Small intestine (tissue), 7 donors: ENCODE data around the gene USP36. TPM values are rescaled to one million over a fixed set of nuclear protein-coding genes. Genes with fewer than 3 reads are reported as not detected.
"Not testable (repeated sequence)": the region's sequence is repeated elsewhere in the genome, so short reads cannot be mapped to it uniquely, and the experiment has no call there.

Experiments used
- DNase-seq, 2 donors: peaks; one replicate each; pipeline versions ENCODE4 v3.0.0 to v3.0.0-alpha.2; 2013
- FAIRE-seq: peaks from 2 replicates; lab custom pipeline; 2012; peaks lifted over from hg19 to GRCh38; lab: Jason Lieb, UNC
- H3K27ac ChIP-seq, 3 donors: one replicate each; pipeline ENCODE4 v1.5.1; 2013; ENCODE audit warnings: low read length in 2 of 3, mild to moderate bottlenecking in 2 of 3, control low read depth in 1 of 3, inconsistent platforms in 1 of 3, low read depth in 1 of 3, moderate library complexity in 1 of 3
- H3K27me3 ChIP-seq, 3 donors: one replicate each; pipeline ENCODE4 v1.6.1; 2013; ENCODE audit warnings: low read length in 3 of 3, inconsistent platforms in 1 of 3; ENCODE audit not compliant: control insufficient read depth in 3 of 3, insufficient read depth in 3 of 3
- H3K36me3 ChIP-seq, 3 donors: one replicate each; pipeline ENCODE4 v1.6.1; 2013; ENCODE audit warnings: low read length in 3 of 3, inconsistent platforms in 1 of 3, low read depth in 1 of 3, mild to moderate bottlenecking in 1 of 3, moderate library complexity in 1 of 3; ENCODE audit not compliant: control insufficient read depth in 3 of 3, insufficient read depth in 2 of 3
- H3K4me1 ChIP-seq, 3 donors: one replicate each; pipeline ENCODE4 v1.6.1; 2013; ENCODE audit warnings: low read length in 2 of 3, inconsistent platforms in 1 of 3, low read depth in 1 of 3, mild to moderate bottlenecking in 1 of 3, moderate library complexity in 1 of 3; ENCODE audit not compliant: control insufficient read depth in 3 of 3, insufficient read depth in 2 of 3
- H3K4me3 ChIP-seq, 3 donors: one replicate each; pipeline ENCODE4 v1.5.1; 2013; ENCODE audit warnings: low read length in 3 of 3, control low read depth in 1 of 3, inconsistent platforms in 1 of 3, low read depth in 1 of 3, mild to moderate bottlenecking in 1 of 3, moderate library complexity in 1 of 3
- H3K9me3 ChIP-seq, 2 donors: one replicate each; pipeline ENCODE4 v1.6.1; 2013; ENCODE audit warnings: low read depth in 1 of 2, low read length in 1 of 2; ENCODE audit not compliant: control insufficient read depth in 2 of 2, insufficient read depth in 1 of 2
- WGBS, 3 donors: extraction: QIAGEN DNeasy Blood & Tissue Kit; methylation state at CpG; one replicate each; pipeline ENCODE4 v1.1.7; 2013; 5-methylcytosine and 5-hydroxymethylcytosine counted together
- polyA plus RNA-seq, 4 donors: library from polyadenylated mRNA; stranded (reverse) in 3 of 4; unstranded in 1 of 4; fragments of 200-250 nt in 3 of 4; fragments of 120-200 nt in 1 of 4; gene quantifications; one replicate each; pipeline versions ENCODE4 v1.2.1 to v1.2.3, GENCODE V29; 2013
- donor health status: healthy with polysubstance abuse.
- donor health status: control.
- donor health status: control.
- donor health status: Bipolar disorder and iron deficiency.
- donor health status: healthy.

The USP36 gene
- polyA plus RNA-seq, 4 donors = 8.1 to 47.0 (median 19.1) TPM

GRCh38 chr17:78876954-78877517, 36.4 kb upstream of the USP36 start:
- peak in 1 of 2 donors; percentile 51 for DNase-seq
- not testable (repeated sequence) for FAIRE-seq, H3K27me3 ChIP-seq, H3K4me3 ChIP-seq, H3K4me1 ChIP-seq, H3K9me3 ChIP-seq, H3K27ac ChIP-seq
- 22 to 75% (median 34%) methylated on average over 8 of the region's 8 CpGs for WGBS, 3 donors
- H3K36me3 ChIP-seq = peaks cover 0 to 33% (median 0%) of the 10 kb centered on the region in 3 donors

- Histone ChIP-seq H3K27me3 (no peaks in the 10 kb centered on the region), H3K27ac (no peak overlapping the region), H3K4me1 (peaks cover 0 to 8% (median 0%) of the 10 kb centered on the region in 3 donors), H3K4me3 (no peak overlapping the region), H3K9me3 (no peaks in the 10 kb centered on the region), H3K36me3 (peaks cover 0 to 34% (median 0%) of the 10 kb centered on the region in 3 donors)
- no peak for DNase-seq
- no peak for FAIRE-seq
- WGBS, 3 donors = 77 to 85% (median 82%) methylated on average over 7 of the region's 7 CpGs
Observed at GRCh38 chr17:78876094-78876597, 35.5 kb upstream of the USP36 start.

GRCh38 chr17:78875363-78876093, 34.9 kb upstream of the USP36 start:
- no peaks in the 10 kb centered on the region for H3K9me3 ChIP-seq
- peaks cover 0 to 8% (median 0%) of the 10 kb centered on the region in 3 donors for H3K4me1 ChIP-seq
- no peak overlapping the region for H3K4me3 ChIP-seq
- WGBS, 3 donors = 71 to 78% (median 73%) methylated on average over 9 of the region's 9 CpGs
- DNase-seq (no peak), FAIRE-seq (no peak)
- H3K27ac ChIP-seq = peak overlapping the region in 1 of 3 donors; percentile 34
- H3K36me3 ChIP-seq = peaks cover 0 to 39% (median 0%) of the 10 kb centered on the region in 3 donors
- no peaks in the 10 kb centered on the region for H3K27me3 ChIP-seq

GRCh38 chr17:78873519-78874340, 33.1 kb upstream of the USP36 start:
- 64 to 70% (median 65%) methylated on average over 21 of the region's 21 CpGs for WGBS, 3 donors
- H3K4me1 ChIP-seq = peaks cover 0 to under 1% (median 0%) of the 10 kb centered on the region in 3 donors
- H3K36me3 ChIP-seq = peaks cover 0 to 44% (median 0%) of the 10 kb centered on the region in 3 donors
- FAIRE-seq = no peak
- no peak overlapping the region for H3K27ac ChIP-seq
- H3K27me3 ChIP-seq = no peaks in the 10 kb centered on the region
- H3K9me3 ChIP-seq = no peaks in the 10 kb centered on the region
- DNase-seq = no peak
- H3K4me3 ChIP-seq = no peak overlapping the region

- peaks cover 0 to 45% (median 0%) of the 10 kb centered on the region in 3 donors for H3K36me3 ChIP-seq
- no peak for DNase-seq
- FAIRE-seq = no peak
- no peaks in the 10 kb centered on the region for H3K9me3 ChIP-seq
- H3K27ac ChIP-seq = no peak overlapping the region
- H3K27me3 ChIP-seq = no peaks in the 10 kb centered on the region
- no peak overlapping the region for H3K4me3 ChIP-seq
- 81 to 95% (median 87%) methylated on average over 6 of the region's 6 CpGs for whole genome bisulfite sequencing, 3 donors
- no peaks in the 10 kb centered on the region for H3K4me1 ChIP-seq
Observed at GRCh38 chr17:78872486-78872885, 31.9 kb upstream of the USP36 start.

GRCh38 chr17:78870621-78871020, 30.0 kb upstream of the USP36 start:
- Histone ChIP-seq H3K4me3 (no peak overlapping the region), H3K27ac (no peak overlapping the region), H3K27me3 (no peaks in the 10 kb centered on the region), H3K4me1 (peaks cover 0 to 4% (median 0%) of the 10 kb centered on the region in 3 donors), H3K36me3 (peaks cover 0 to 45% (median 0%) of the 10 kb centered on the region in 3 donors), H3K9me3 (no peaks in the 10 kb centered on the region)
- 84 to 86% (median 85%) methylated on average over 15 of the region's 15 CpGs for WGBS, 3 donors
- DNase-seq (no peak), FAIRE-seq (no peak)

GRCh38 chr17:78868391-78868790, 27.8 kb upstream of the USP36 start:
- H3K27ac ChIP-seq = no peak overlapping the region
- FAIRE-seq = no peak
- WGBS, 3 donors = 66 to 84% (median 70%) methylated on average over 7 of the region's 7 CpGs

GRCh38 chr17:78867046-78867445, 26.4 kb upstream of the USP36 start:
- not testable (repeated sequence) for H3K27ac ChIP-seq, H3K4me1 ChIP-seq, FAIRE-seq, H3K4me3 ChIP-seq, H3K9me3 ChIP-seq, DNase-seq, H3K27me3 ChIP-seq
- 64 to 90% (median 88%) methylated on average over 3 of the region's 3 CpGs for WGBS, 3 donors
- H3K36me3 ChIP-seq = peaks cover 0 to 36% (median 0%) of the 10 kb centered on the region in 3 donors

More at GRCh38 chr17:78868391-78868790, 27.8 kb upstream of the USP36 start:
- no peak overlapping the region for H3K4me3 ChIP-seq
- H3K9me3 ChIP-seq = no peaks in the 10 kb centered on the region
- DNase-seq = no peak
- no peaks in the 10 kb centered on the region for H3K27me3 ChIP-seq
- H3K4me1 ChIP-seq = peaks cover 0 to 4% (median 0%) of the 10 kb centered on the region in 3 donors
- H3K36me3 ChIP-seq = peaks cover 0 to 39% (median 0%) of the 10 kb centered on the region in 3 donors
